Panc1 (cell line): ENCODE results near the gene AHR.

Experiments
- TF ChIP-seq, protein P1 (sequence below): fragments of 450-650 bp; IDR thresholded peaks from 2 replicates; pipeline ENCODE4 v1.5.1; 2017; ENCODE audit warnings: mild to moderate bottlenecking
- TF ChIP-seq, protein P2 (sequence below), 2 experiments: IDR thresholded peaks; 2 replicates each; pipeline ENCODE4 v1.6.1; 2011 to 2012; ENCODE audit warnings: low read depth in 2 of 2, control low read depth in 1 of 2, low read length in 1 of 2, mild to moderate bottlenecking in 1 of 2, moderate library complexity in 1 of 2; ENCODE audit not compliant: insufficient read depth in 1 of 2

DNA sequence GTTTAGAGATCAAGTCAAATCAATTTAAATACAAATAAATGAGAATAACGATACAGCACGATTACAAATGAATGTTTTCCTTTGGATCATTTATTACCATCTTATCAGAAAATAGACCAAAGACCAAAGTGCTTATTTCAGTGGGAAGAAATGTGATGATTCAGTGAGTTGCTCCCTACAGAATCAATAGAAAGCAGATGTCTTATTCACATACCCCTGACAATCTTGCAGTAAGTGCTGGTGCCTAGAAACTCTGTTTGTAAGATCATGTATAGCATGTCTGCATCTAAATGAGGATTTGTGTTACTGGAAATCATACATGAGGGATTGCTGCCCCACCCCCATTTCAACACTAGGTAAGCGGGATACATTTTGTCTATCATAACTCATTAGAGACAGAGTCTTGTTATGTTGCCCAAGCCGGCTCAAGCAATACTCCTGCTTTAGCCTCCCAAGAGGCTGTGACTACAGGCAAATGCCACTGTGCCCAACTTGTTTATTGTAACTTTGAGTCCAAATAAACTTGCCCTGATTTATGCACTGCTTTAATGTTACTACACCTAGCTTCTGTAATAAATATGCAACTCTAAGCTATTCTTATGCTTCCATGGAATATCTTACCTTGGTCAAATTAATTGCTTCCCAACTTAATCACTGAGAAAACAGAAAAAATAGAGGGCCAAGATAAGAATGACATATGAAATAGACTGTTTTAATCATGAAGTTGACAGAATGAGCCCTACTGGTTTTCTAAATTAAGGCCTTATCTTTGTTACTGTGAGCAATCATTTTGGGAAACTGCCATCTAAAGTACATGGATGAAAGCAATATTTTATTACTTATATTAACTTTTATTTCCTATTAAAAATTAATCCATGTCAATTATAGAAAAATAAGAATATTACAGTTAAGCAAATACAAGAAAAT lies 82.5 kb downstream of the AHR start:
- TF ChIP-seq, protein P1, sequence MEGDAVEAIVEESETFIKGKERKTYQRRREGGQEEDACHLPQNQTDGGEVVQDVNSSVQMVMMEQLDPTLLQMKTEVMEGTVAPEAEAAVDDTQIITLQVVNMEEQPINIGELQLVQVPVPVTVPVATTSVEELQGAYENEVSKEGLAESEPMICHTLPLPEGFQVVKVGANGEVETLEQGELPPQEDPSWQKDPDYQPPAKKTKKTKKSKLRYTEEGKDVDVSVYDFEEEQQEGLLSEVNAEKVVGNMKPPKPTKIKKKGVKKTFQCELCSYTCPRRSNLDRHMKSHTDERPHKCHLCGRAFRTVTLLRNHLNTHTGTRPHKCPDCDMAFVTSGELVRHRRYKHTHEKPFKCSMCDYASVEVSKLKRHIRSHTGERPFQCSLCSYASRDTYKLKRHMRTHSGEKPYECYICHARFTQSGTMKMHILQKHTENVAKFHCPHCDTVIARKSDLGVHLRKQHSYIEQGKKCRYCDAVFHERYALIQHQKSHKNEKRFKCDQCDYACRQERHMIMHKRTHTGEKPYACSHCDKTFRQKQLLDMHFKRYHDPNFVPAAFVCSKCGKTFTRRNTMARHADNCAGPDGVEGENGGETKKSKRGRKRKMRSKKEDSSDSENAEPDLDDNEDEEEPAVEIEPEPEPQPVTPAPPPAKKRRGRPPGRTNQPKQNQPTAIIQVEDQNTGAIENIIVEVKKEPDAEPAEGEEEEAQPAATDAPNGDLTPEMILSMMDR, result no peak
- TF ChIP-seq, protein P2, sequence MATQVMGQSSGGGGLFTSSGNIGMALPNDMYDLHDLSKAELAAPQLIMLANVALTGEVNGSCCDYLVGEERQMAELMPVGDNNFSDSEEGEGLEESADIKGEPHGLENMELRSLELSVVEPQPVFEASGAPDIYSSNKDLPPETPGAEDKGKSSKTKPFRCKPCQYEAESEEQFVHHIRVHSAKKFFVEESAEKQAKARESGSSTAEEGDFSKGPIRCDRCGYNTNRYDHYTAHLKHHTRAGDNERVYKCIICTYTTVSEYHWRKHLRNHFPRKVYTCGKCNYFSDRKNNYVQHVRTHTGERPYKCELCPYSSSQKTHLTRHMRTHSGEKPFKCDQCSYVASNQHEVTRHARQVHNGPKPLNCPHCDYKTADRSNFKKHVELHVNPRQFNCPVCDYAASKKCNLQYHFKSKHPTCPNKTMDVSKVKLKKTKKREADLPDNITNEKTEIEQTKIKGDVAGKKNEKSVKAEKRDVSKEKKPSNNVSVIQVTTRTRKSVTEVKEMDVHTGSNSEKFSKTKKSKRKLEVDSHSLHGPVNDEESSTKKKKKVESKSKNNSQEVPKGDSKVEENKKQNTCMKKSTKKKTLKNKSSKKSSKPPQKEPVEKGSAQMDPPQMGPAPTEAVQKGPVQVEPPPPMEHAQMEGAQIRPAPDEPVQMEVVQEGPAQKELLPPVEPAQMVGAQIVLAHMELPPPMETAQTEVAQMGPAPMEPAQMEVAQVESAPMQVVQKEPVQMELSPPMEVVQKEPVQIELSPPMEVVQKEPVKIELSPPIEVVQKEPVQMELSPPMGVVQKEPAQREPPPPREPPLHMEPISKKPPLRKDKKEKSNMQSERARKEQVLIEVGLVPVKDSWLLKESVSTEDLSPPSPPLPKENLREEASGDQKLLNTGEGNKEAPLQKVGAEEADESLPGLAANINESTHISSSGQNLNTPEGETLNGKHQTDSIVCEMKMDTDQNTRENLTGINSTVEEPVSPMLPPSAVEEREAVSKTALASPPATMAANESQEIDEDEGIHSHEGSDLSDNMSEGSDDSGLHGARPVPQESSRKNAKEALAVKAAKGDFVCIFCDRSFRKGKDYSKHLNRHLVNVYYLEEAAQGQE (IDR thresholded peaks at IDR 0.05; ENCODE audit: insufficient read depth in 1 of 2, low read depth in 2 of 2, low read length in 1 of 2), result no peak
